HG03045 (cell line): Measurements from ENCODE around the gene CAMTA1.

ENCODE experiments used
- ATAC-seq: cut with Tn5 transposase; IDR thresholded peaks from one replicate; pipeline ENCODE4 v1.9.1; 2021; ENCODE audit warnings: mild to moderate bottlenecking, moderate library complexity; ENCODE audit not compliant: unreplicated experiment

The CAMTA1 gene

GRCh38 chr1:7555391-7556185 lies 770.3 kb downstream of the CAMTA1 start:
- ATAC-seq = no peak

DNA sequence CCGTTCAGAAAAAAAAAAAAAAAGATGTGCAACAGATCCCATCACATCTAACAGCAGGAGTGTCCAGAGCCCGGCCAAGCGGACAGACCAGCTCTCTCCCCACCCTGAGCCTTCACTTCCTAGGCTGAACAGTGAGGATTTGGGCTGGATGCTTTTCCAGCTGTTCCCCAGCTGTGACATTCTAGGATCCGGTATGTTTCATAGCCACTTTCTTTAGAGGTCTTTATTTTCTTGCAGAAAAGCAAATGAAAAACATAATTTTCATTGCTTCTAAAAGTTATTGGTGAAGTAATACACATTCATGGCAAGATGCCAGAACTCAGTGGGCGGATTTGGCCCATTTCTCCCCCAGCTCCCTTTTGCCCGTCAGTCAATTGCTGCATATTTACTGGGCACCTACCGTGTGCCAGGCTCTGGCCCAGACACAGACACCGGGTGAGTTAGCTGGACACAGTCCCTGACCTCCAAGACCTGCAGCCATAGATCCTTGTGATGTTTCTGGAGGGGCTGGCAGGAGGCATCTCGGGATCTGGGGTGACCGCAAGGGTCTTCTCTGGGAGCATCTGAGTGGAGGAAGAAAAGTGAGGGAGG lies 772.1 kb downstream of the CAMTA1 start:
- no peak for ATAC-seq

DNA sequence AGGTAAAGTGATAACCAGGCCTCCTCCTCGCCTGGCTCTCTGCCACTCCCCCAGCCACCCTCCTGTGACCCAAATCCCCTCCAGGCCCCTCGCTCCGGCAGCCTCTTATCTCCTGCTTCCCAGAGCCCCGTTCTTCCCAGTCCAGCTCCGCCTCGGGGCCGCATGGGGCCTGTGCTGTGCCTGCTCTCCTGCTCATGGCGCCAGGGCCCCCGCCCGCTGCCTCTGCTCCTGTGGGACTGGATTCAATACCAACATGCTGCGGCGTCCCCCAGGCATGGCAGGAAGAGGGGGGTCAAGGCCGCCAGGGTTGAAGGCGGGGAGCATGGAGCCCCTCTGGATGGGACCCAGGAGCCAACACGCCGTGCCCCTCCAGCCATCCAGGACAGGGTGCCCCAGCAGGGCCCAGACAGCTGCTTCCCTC lies 772.8 kb downstream of the CAMTA1 start:
- no peak for ATAC-seq

- no peak for ATAC-seq
Observed at GRCh38 chr1:7558481-7558880, 773.2 kb downstream of the CAMTA1 start.

DNA sequence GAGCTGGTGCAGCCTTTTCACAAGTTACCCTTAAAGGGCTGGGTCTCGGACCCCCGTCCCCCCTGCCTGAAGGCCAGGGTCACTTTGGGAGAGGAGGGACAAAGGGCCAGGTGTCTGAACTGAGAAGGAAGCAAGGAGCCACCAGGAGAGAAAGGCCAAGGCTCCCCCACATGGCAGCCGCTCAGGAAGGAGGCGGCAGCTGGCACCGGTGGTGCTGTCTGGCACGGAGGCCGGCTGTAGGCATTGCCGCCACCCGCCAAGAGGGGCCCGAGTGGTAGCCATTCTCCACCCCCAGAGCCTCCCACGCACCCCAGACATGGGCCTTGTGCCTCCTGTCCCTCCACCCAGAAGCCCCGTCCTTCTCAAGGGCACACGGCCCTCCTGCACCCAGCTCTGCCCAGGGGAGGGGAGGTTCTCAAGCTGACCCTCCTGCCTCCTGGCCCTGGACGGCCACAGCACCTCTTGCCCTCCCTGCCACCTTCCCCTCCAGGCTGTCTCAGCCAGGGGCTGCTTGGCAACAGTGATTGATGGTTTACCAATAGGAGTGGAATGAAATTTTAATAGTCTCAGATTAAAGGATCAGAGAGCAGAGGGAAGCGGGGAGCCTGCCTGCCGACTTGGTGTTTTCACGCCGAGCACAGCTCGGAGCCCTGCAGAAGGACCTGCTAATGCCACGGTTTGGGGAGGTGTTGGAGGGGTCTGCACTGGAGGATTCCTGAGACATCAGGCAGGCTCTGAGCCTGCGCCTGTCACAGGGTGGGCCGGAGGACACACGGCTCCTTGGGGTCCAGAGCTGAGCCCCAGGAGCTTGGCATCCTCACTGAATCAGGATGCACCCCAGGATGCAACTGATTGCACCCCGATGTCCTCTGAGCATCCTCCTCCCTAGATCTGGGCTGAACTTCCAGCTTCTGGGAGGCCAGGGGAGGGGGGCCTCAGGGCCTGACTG lies 773.9 kb downstream of the CAMTA1 start:
- no peak for ATAC-seq

GRCh38 chr1:7560128-7560527 lies 774.9 kb downstream of the CAMTA1 start:
- no peak for ATAC-seq

GRCh38 chr1:7560601-7561181 lies 775.4 kb downstream of the CAMTA1 start:
- no peak for ATAC-seq

GRCh38 chr1:7561331-7561921 lies 776.2 kb downstream of the CAMTA1 start:
- ATAC-seq = no peak

- no peak for ATAC-seq
Observed at GRCh38 chr1:7561936-7562728, 776.9 kb downstream of the CAMTA1 start.

DNA sequence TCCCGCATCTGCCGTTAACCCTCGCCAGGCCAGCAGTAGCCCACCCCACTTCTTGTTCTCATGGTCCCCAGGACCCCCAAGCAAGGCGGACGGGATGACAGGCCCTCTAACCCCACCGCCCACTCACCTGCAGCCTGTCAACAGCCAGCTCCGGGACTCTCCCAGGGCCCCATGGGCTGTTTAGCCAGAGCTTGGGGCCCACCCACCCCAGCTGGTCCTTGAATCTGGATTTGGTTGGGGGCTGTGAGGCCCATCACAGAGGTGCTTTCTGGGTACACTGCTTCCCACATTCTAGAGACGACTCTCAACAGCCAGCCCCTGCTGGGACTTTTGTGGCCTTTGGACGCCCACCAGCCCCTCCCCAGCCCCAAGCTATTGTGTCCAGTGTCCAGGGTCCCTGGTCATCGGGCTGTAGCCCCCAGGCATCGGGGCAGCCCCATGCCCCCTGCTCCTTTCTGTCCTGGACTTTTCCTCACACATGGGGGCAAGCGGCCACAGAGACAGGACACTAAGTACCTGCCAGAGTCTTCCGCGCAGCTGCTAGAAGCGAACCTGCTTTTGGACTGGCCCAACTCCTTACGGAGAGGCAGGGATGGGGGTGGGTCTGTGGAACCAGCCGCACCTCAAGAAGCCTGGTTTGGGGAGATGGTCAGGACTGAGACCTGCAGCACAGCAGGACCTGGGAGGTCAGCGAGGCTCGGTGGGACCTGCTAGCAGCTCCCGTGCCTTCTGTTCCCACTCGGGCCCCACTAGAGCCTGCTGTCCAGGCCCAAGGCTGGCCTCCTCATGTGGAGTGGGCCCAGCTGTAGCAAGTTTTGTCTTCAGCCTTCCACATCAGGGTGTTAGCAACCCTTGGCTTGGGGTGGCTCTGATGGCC lies 777.7 kb downstream of the CAMTA1 start:
- no peak for ATAC-seq

GRCh38 chr1:7564137-7564536 lies 778.9 kb downstream of the CAMTA1 start:
- no peak for ATAC-seq

- ATAC-seq = no peak
Observed at GRCh38 chr1:7565099-7565750, 780.0 kb downstream of the CAMTA1 start.

- ATAC-seq = no peak
Observed at GRCh38 chr1:7566417-7567375, 781.4 kb downstream of the CAMTA1 start.

GRCh38 chr1:7567376-7567775 lies 782.1 kb downstream of the CAMTA1 start:
- no peak for ATAC-seq

- ATAC-seq = no peak
Observed at GRCh38 chr1:7568053-7568452, 782.8 kb downstream of the CAMTA1 start.

- no peak for ATAC-seq
Observed at GRCh38 chr1:7568901-7569524, 783.8 kb downstream of the CAMTA1 start.

GRCh38 chr1:7570311-7570710 lies 785.1 kb downstream of the CAMTA1 start:
- no peak for ATAC-seq
